HG03565 (cell line): ENCODE results near the gene KRT36.

Source experiments
- ATAC-seq: cut with Tn5 transposase; IDR thresholded peaks from one replicate; pipeline ENCODE4 v1.9.1; 2021; ENCODE audit warnings: mild to moderate bottlenecking, moderate library complexity; ENCODE audit not compliant: unreplicated experiment

Gene KRT36

DNA sequence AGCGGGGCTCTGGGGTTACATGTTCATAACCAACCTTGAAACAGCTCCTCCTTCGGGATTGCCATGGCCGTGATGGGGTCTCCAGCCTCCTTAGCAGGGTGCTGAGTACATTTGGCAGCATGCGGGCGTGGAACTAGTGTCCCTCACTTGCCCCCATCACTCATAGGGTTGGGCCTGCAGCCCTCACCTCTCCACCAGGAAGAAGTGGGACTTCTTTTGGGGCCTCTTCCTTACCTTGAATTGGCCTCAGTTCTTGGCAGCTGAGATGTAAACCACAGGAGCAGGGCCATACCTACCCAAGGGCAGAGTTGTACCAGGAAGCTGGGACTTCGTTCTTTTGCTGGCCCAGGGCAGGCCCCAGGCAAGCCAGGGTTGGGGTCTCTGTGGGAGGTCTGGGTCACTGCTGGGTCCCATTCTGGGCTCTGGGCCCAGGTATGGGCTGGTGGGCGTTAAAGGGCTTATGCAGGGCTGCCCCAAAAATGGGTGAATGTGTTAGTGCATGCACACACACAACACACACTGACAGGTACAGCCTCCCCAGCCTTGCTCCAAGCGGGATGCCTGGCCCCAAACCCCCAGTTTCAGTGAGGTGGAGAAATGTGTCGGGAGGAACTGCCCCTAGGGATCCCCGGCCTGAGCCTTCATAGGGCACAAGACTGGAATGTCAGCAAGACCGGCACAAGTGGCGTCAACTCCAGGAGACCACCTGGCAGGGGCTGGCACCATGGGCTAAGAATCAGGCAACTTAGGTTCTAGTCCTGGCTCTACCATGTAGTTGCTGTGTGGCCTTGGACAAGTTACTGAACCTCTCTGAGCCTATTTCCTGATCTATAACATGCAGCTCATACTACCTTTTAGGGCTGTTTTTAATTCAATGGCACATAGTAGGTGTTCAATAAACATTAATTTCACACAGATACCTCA lies 32.9 kb upstream of the KRT36 start:
- ATAC-seq = no peak

GRCh38 chr17:41521574-41522261 lies 32.0 kb upstream of the KRT36 start:
- no peak for ATAC-seq

DNA sequence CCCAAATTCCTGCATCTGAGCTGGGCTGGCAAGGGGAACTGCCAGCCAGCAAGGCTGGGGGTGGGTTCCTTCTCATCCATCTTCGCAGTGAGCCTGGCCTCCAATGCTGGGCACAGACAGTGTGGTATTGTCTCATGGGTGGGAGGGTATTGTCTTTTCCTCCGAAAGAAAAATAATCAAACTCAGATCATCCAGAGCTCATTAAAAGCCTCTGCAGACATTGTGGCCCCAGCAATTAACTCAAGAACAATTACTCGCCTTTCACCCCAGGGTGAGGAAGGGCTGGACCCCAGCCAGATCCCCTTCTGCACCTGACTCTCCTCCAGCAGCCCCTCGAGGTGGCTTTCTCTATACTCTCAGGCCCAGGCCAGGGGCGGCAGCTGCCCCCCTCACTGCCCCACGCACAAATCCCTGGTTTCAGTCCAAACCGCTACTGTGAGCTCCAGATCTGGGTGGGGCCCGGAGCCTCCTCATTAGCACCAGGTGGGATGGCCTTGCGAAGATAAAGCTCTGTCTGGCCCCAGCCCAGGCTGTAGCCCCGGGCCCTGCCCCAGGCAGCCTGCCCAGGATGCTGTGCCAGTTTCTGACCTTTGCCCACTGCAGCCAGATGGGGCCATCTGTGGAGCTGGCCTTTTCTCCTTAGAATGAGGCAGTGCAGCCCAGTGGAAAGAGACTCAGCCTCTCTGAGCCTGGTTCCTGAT lies 31.3 kb upstream of the KRT36 start:
- no peak for ATAC-seq

DNA sequence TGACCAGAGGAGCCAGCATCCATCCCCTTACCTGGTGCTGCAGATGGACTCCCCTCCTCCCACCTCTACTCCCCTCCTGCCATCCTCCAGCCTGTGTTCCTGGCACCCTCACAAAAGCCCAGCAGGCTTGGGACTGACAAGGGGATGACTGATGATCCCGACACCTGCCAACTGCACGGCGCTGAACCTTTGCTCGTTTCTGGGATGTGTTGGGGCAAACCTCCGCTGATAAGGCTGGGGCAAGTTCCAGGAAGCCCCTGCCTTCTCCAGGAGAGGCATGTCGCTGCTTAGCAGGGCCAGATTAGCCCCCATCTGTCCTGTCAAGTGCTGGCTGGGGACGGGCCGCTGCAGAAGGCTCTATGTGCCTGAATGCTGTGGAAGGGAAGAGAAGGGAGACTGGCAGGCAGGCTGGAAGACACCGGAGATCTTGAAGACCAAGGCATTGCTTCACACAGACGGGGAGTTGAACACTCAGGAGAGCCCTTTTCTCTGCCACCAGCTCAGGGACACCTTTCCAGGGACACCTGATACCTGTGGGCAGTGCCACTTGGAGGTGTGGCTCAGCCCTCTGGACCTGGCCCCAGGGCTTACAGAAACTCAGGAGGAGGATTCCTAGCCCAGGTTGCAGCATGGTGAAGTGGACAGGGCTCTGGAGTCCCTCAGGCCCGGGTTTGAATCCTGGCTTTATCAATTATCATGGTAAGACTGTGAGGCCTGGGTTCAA lies 30.0 kb upstream of the KRT36 start:
- no peak for ATAC-seq

- ATAC-seq = no peak
These were observed 29.2 kb upstream of the KRT36 start, which contains the start of gene KRT15 for GRCh38 chr17:41518789-41519449. Gene KRT15 (minus strand): TSS chr17:41518890. CDS start chr17:41518827, 63 bp downstream.

GRCh38 chr17:41518031-41518430 lies 28.3 kb upstream of the KRT36 start:
- ATAC-seq = no peak

GRCh38 chr17:41516830-41517283 lies 27.1 kb upstream of the KRT36 start:
- ATAC-seq = no peak

GRCh38 chr17:41516147-41516829 lies 26.6 kb upstream of the KRT36 start:
- no peak for ATAC-seq

- no peak for ATAC-seq
These were observed 23.4 kb upstream of the KRT36 start for GRCh38 chr17:41513168-41513547.

GRCh38 chr17:41512546-41513167 lies 22.9 kb upstream of the KRT36 start:
- ATAC-seq = no peak

DNA sequence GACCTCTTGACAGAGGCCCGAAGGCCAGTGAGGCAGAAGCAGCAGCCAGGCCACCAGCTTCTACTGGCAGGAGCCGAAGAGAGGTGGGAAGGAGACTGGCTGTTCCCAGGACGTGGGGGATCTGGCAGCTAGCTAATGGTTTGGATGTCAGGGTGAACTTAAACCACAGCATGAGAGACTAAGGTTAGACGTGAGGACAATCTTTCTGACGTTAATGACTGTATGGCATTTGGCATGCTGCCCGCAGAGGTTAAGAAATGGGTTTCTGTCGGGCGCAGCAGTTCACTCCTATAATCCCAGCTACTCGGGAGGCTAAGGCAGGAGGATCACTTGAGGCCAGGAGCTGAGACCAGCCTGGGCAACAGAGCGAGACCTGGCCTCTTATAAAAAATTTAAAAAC lies 22.0 kb upstream of the KRT36 start:
- ATAC-seq = no peak

DNA sequence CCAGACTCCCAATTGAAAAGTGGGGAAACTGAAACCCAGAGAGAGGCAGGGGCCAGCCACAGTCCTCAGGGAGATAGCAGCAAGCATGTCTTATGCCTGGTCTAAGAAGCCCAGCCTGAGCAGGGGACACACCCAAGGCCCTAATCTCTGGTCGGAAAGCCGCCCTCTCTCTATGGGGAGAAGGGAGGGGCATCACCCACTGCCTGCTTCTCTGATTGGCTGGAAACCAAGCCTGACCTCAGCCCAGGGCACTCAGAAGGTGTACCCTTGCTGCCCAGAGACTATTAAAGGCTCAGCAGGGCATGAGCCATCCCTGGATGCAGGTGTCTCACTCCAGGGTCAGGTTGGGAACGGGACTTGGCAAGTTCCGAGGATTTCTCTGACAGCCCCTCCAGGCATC lies 21.4 kb upstream of the KRT36 start:
- ATAC-seq = no peak

- ATAC-seq = no peak
These were observed 20.7 kb upstream of the KRT36 start for GRCh38 chr17:41510251-41511065.

- ATAC-seq = no peak
These were observed 17.7 kb upstream of the KRT36 start for GRCh38 chr17:41507315-41507880.

DNA sequence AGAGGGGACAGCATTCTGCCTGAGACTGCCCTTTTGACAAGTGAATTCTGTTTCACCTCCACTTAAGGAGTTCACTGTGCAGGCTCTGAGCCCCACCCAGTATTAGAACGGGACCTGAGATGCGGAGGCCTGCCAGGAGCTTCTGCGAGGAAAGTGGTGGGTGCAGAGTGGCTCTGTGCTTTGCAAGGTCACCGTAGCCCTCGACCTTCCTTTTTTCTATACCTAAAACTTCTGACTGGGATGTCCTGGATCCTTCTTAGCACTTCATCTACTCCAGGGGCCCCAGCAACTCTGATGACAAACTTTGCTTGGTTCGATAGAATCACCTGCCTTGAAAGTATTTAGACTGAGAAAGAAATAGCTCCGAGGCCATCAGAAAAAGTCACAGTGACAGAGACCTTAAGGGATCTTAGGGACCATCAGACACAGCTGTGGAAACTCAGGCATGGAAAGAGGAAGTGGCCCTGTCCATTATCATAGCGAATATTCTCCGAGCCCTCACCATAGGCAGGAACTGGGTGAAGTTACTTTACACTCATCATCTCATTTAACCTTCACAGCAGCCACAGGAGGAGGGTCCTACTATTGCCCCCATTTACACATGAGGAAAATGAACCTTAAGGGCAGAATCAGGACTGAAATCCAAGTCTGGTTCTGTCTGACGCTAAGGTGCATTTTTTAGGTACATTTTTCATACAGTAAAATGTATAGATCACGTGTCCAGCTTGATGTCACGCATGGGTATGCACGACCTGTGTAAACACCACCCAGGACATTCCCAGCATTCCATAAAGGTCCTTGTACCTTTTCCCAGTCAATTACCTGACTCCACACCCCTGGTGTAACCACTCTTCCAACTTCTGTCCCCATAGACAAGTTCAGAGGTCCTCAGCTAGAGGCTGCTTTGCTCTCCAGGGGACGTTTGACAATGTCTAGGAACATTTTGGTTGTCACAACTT lies 16.4 kb upstream of the KRT36 start:
- ATAC-seq = no peak

- ATAC-seq = no peak
These were observed 15.5 kb upstream of the KRT36 start, which contains the start of gene KRT13 for GRCh38 chr17:41505007-41505808. Gene KRT13 (minus strand): TSS chr17:41505612. CDS start chr17:41505550, 62 bp downstream.
